Heart left ventricle (tissue), 16 donors: ENCODE data around the gene FAM227B. TPM values are rescaled to one million over a fixed set of nuclear protein-coding genes. Genes with fewer than 3 reads are reported as not detected.

Source experiments
- ATAC-seq, 4 donors: fragments of 200-7000 bp; cut with Tn5 transposase; one replicate each; pipeline ENCODE4 v1.9.1; 2020 to 2022; ENCODE audit warnings: moderate library complexity in 4 of 4, mild to moderate bottlenecking in 3 of 4, moderate number of reproducible peaks in 1 of 4
- DNase-seq, 5 donors: peaks; one replicate each; pipeline ENCODE4 v3.0.0-alpha.2; 2020
- H3K27ac ChIP-seq, 12 donors: fragments of 200-600 bp; sonication (generic) in 4 of 12; one replicate each; pipeline versions ENCODE4 v1.5.0 to v1.8.0; 2016 to 2022; ENCODE audit warnings: mild to moderate bottlenecking in 2 of 12
- H3K27me3 ChIP-seq, 9 donors: fragments of 200-600 bp; sonication (generic) in 2 of 9; one replicate each; pipeline versions ENCODE4 v1.5.1 to v1.8.0; 2016 to 2022; ENCODE audit warnings: mild to moderate bottlenecking in 3 of 9
- H3K36me3 ChIP-seq, 9 donors: fragments of 200-600 bp; sonication (generic) in 2 of 9; one replicate each; pipeline versions ENCODE4 v1.5.0 to v1.8.0; 2018 to 2022; ENCODE audit warnings: mild to moderate bottlenecking in 2 of 9
- H3K4me1 ChIP-seq, 12 donors: fragments of 200-600 bp; sonication (generic) in 4 of 12; one replicate each; pipeline versions ENCODE4 v1.5.0 to v1.8.0; 2016 to 2022; ENCODE audit warnings: mild to moderate bottlenecking in 3 of 12
- H3K4me3 ChIP-seq, 12 donors: fragments of 200-600 bp; sonication (generic) in 4 of 12; one replicate each; pipeline versions ENCODE4 v1.5.0 to v1.8.0; 2017 to 2022; ENCODE audit warnings: mild to moderate bottlenecking in 9 of 12, moderate library complexity in 4 of 12
- H3K9me3 ChIP-seq, 12 donors: fragments of 200-600 bp; sonication (generic) in 4 of 12; one replicate each; pipeline versions ENCODE4 v1.5.0 to v1.8.0; 2016 to 2022; ENCODE audit warnings: mild to moderate bottlenecking in 1 of 12
- CTCF ChIP-seq, 12 donors: fragments of 200-600 bp; sonication (generic) in 4 of 12; IDR thresholded peaks; one replicate each; pipeline versions ENCODE4 v1.5.0 to v1.8.0; 2018 to 2022; ENCODE audit warnings: antibody characterized with exemption in 12 of 12, mild to moderate bottlenecking in 5 of 12
- POLR2A ChIP-seq, 2 donors: fragments of 450-650 bp; IDR thresholded peaks; one replicate each; pipeline ENCODE4 v1.6.1; 2017; ENCODE audit warnings: antibody characterized with exemption in 2 of 2, mild to moderate bottlenecking in 2 of 2, moderate library complexity in 2 of 2
- WGBS, 4 donors: extraction: QIAGEN DNeasy Blood & Tissue Kit in 2 of 4; methylation state at CpG; one replicate each; pipeline versions ENCODE4 v1.1.5 to v1.1.7; 2013 to 2018; 5-methylcytosine and 5-hydroxymethylcytosine counted together
- intact Hi-C, 10 donors: fragments of 100-400 bp; cut with DNase I; formaldehyde crosslinking; loops; one replicate each; pipeline versions ENCODE4 v1.11.1 to v1.14.2; 2022
- polyA plus RNA-seq, 2 donors: library from polyadenylated mRNA; stranded (reverse); fragments of 200-250 nt; gene quantifications; one replicate each; pipeline ENCODE4 v1.2.3, GENCODE V29; 2013
- total RNA-seq, 9 donors: library from RNA; depleted of rRNA in 2 of 9; stranded (reverse); fragments of >200 nt in 2 of 9; fragmentation: NEBNext Ultra II Directional in 3 of 9; extraction: Animal tissue kit (Norgen Biotek cat#: 25700) in 3 of 9; gene quantifications; one replicate each; pipeline versions ENCODE4 v1.1.0 to v1.2.4, GENCODE V29; 2016 to 2023
- donor health status: ischemic (EF 13 %, LVEDD 7.1; RV severe dilation, severe dysfunction).
- donor health status: healthy with polysubstance abuse.
- donor health status: DM: no; HTN: yes; CAD: no.
- donor health status: DM: no; HTN: no; CAD: no.
- donor health status: ischemic (EF 25% LVEDD 6.9; RV normal size, moderate dysfunction).
- donor health status: ischemic (EF 25% LVEDD 5.7; RV mildly dilated, moderate dysfunction).
- donor health status: healthy.
- donor health status: DM: yes; HTN: yes; CAD: no.
- donor health status: ischemic (EF 35%, LVEDD 5.7; RV mildly dilated, moderate dysfunction).
- donor health status: nonischemic (EF 11% LVEDD 7.7; RV severe dilation, severe dysfunction).
- donor health status: DM: yes; HTN: yes; CAD: no.
- donor health status: PGD.
- donor health status: ischemic (EF 29% LVEDD 5.4; RV normal size, mild dysfunction).
- donor health status: nonischemic (EF 23%, LVEDD 6.1; RV moderate dilation, normal function).

FAM227B gene
- total and polyA plus RNA-seq, 11 donors: 5.8 to 18.8 (median 14.3) TPM

- TF ChIP-seq CTCF (IDR thresholded peaks at IDR 0.05): no peak
- no peaks in the 10 kb centered on the region for H3K27me3 ChIP-seq
- H3K4me3 ChIP-seq: no peak overlapping the region
- peaks cover 0 to 45% (median 23%) of the 10 kb centered on the region in 9 donors for H3K36me3 ChIP-seq
- DNase-seq: no peak
- WGBS, 4 donors: 50 to 65% (median 61%) methylated on average over 2 of the region's 2 CpGs
- H3K9me3 ChIP-seq: peaks cover 0 to 19% (median 8%) of the 10 kb centered on the region in 12 donors
- no peak overlapping the region for H3K27ac ChIP-seq
- no peak for ATAC-seq
- intact Hi-C loops: loop anchor here in 5 of 10 donors (5.0 to 10.0 kb wide), 6 partner anchors 199 to 469 kb away; partner anchors contain the start of genes FGF7 (in 4 of the 5) and COPS2 (in 1 of the 5)
- H3K4me1 ChIP-seq: peaks cover 0 to 37% (median 19%) of the 10 kb centered on the region in 12 donors
These were observed 3.4 kb upstream of the FAM227B start for GRCh38 chr15:49624056-49624455.

GRCh38 chr15:49622561-49622960, 1.9 kb upstream of the FAM227B start:
- Histone ChIP-seq H3K27ac (no peak overlapping the region), H3K4me3 (peak overlapping the region in 2 of 12 donors; percentile 72 to 78), H3K9me3 (peaks cover 0 to 19% (median 8%) of the 10 kb centered on the region in 12 donors), H3K36me3 (peaks cover 0 to 32% (median 17%) of the 10 kb centered on the region in 9 donors), H3K27me3 (no peaks in the 10 kb centered on the region), H3K4me1 (peaks cover 0 to 40% (median 19%) of the 10 kb centered on the region in 12 donors)
- no peak for TF ChIP-seq POLR2A (IDR thresholded peaks at IDR 0.05)
- TF ChIP-seq CTCF (IDR thresholded peaks at IDR 0.05): no peak
- 74 to 79% (median 77%) methylated on average over 3 of the region's 3 CpGs for WGBS, 4 donors
- ATAC-seq: no peak
- intact Hi-C loops: loop anchor here in 5 of 10 donors (5.0 to 10.0 kb wide), 6 partner anchors 198 to 468 kb away; partner anchors contain the start of genes FGF7 (in 4 of the 5) and COPS2 (in 1 of the 5)
- no peak for DNase-seq

GRCh38 chr15:49621887-49622286, 1.3 kb upstream of the FAM227B start:
- TF ChIP-seq CTCF (IDR thresholded peaks at IDR 0.05): no peak
- TF ChIP-seq POLR2A (IDR thresholded peaks at IDR 0.05): no peak
- Histone ChIP-seq H3K4me1 (peaks cover 0 to 40% (median 19%) of the 10 kb centered on the region in 12 donors), H3K9me3 (peaks cover 0 to 21% (median 8%) of the 10 kb centered on the region in 12 donors), H3K4me3 (peak overlapping the region; percentile 59 to 87 (median 74)), H3K27me3 (no peaks in the 10 kb centered on the region), H3K27ac (peak overlapping the region in 9 of 12 donors; percentile 85 to 96 (median 91)), H3K36me3 (peaks cover 0 to 26% (median 16%) of the 10 kb centered on the region in 9 donors)
- intact Hi-C loops: loop anchor here in 5 of 10 donors (2.0 to 10.0 kb wide), 7 partner anchors 197 to 467 kb away; partner anchors contain the start of genes FGF7 (in 4 of the 5) and COPS2 (in 1 of the 5)
- no peak for ATAC-seq
- 37 to 44% (median 38%) methylated on average over 1 of the region's 1 CpG for WGBS, 4 donors
- DNase-seq: no peak

- WGBS, 4 donors: 12 to 18% (median 15%) methylated on average over 8 of the region's 8 CpGs
- intact Hi-C loops: loop anchor here in 5 of 10 donors (2.0 to 10.0 kb wide), 7 partner anchors 197 to 467 kb away; partner anchors contain the start of genes FGF7 (in 4 of the 5) and COPS2 (in 1 of the 5)
- Histone ChIP-seq H3K4me3 (peak overlapping the region; percentile 59 to 87 (median 74)), H3K4me1 (peaks cover 0 to 40% (median 19%) of the 10 kb centered on the region in 12 donors), H3K27ac (peak overlapping the region; percentile 78 to 96 (median 90)), H3K27me3 (no peaks in the 10 kb centered on the region), H3K9me3 (peaks cover 0 to 26% (median 8%) of the 10 kb centered on the region in 12 donors), H3K36me3 (peaks cover 0 to 21% (median 12%) of the 10 kb centered on the region in 9 donors)
- DNase-seq (no peak), ATAC-seq (no peak)
- TF ChIP-seq POLR2A (IDR thresholded peaks at IDR 0.05) (no peak), CTCF (IDR thresholded peaks at IDR 0.05) (no peak)
These were observed 788 bp upstream of the FAM227B start for GRCh38 chr15:49621401-49621811.
